Measurements from ENCODE around the gene PBX1.

The PBX1 gene

DNA sequence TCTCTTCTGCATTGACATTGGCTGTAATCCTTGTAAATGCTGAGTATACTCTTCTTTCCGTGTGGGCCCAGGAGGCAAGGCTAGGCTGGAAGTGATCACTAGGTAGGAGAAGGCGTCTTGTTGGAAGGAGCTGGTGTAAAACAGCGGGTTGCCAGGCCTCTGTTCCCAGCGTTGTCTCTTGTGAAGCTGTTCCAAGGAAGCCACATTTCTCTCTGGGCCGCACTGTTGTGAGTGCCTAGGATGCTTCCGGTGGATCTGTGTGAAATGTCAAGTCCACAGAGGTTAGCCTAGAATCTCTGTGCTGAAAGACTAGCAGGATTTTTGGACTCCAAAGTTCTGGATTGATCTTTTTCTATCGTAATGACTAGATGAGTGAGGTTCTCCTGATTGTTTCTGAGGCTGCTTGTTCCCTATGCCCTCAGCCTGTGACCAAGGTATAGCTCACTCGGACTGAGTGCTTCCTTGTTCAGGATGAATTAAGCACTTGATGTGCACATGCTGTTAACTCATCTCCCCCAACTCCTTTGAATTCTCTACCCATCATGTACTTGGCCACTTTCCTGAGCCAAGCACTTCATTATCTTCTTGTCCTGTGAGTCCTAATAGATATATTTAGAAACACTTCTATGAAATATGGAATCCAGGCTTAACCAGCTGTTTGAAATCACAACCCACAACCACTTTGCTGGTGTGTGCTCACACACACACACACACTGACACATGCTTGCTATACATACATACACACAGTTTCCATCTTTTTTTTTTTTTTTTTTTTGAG, 63.3 kb downstream of the PBX1 start:
- DNase-seq = no peak

DNA sequence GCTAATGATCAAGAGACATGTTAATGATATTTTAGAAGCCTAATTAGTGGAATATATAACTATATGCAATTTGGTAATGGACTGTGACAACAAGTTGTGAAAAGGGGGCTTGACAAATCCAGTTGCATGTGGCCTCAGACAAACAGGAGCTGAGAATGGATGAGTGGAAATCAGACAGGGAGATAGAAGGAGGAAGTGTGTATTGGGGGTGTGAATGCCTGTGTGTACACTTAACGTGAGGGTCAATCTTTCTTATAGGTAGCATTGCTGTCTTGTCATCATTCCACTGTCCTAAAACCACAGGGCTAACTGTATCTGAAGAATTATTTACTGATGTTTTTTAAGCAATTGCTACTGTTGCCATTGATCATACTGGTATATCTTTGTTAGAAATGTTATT, 64.8 kb downstream of the PBX1 start:
- DNase-seq = no peak

DNA sequence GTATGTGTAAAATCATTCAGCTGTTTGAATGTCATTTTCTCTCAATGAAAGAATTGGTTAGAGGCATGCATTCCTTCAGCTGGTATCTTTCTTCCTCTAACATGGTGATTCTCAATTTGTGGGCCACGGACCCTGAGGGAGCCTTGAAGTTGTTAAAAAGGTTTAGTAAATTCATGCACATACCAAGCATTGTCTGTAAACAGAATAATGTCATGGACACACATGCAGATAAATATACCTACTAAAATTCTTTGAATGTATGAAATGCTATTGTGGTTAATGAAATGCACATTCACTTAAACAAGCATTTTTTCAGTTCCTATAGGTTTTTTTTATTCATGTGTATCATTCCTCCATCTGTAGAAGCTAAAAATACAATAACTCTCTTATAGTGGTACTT, 65.4 kb downstream of the PBX1 start:
- DNase-seq = no peak

DNA sequence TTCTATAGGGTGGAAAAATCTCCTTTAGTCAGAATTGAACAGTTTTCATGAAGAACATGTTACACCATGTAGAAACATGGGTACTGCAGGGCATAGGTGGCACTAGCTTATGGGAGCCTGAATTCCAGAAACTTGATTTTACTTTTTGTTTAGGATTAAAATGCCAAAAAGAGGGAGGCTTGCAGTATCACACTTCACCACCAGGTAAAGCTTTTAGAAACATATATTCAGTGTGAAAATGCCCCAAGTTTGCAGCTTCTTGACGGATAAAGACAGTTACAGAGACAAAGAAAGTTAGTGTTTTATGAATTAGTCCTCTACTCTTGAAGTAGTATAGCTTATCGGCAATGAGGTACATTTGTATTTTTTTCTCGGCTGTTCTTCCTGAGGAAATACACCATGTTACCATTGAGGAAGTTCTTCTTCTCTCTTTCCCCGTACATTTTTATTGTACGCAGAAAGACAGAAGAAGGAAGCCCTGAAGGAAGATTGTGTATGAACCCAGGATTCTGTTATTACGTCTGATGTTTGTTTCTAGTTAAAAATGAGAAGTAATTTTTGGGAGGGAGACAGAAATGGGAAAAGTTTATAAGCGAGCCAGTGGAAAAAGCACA, 66.1 kb downstream of the PBX1 start:
- no peak for DNase-seq

DNA sequence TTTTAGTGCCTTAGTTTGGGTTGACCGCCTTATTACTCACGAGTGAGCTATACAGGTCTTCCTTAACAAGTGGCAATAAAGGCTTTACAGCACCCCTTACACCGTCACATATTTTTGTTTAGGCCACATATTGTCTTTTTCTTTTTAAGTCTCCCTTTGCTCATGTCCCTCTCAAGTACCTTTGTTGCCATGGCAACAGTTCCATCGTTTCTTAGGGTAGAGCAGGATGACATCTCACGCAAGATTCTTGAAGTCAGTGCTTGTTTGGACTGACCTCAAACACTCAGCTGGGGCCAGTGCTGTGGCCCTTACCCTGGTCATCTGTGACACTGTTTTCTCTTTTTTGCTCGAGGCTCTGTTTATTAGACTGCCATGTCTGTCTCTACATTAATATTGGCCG, 69.8 kb downstream of the PBX1 start:
- no peak for DNase-seq

DNA sequence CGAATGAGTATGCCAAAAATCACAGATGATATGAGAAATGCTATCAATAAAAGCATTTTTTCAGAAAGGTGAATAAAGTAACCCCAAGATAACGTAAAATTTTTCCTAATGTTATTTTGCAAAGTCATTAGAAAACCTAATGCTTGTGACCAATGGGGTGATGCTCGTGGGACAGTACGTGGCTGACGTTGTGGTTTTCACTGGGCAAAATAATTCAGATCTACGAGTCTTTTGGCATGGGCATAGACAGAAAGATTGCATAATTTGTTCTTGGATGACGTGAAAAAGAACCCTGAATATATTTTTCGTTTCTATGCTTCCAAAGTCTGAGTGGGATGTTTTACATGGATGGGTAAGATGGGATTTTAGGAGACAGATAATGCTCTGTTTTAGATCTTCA, 71.0 kb downstream of the PBX1 start:
- no peak for DNase-seq

DNA sequence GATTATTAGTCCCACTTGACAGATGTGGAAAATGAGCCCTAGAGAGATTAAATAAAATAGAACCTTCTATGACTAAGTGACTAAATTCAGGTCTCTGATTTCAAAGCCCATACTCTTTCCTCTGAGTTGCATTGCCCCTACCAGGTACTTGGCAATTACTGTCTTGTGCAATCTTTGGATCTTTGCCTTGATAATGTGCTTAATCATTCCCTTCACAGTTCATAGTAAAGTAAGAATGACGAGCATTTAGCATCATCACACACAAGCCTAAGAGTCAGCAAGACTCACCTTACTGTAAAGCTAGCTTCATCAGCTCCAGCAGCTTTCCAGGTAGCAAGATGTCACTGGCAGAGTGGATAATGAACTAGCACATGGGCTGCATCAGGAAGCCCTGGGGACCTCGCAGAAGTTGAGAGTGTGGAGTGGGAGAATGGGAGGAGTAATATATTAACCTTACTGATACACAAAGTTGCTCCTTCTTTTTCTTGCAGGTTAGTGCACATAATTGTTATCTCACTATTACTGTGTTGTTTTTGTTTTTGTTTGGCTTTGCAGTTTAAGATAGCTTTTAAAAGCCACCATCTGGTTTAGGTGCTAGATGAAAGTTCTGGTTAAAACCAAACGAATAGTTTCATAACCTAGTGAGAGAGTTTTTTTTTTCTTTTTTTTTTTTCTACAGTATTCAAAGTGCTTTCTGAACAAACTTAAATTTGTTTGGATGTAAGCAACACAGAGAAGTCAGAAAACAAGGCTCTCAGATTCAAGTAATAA, 71.8 kb downstream of the PBX1 start:
- DNase-seq = no peak

DNA sequence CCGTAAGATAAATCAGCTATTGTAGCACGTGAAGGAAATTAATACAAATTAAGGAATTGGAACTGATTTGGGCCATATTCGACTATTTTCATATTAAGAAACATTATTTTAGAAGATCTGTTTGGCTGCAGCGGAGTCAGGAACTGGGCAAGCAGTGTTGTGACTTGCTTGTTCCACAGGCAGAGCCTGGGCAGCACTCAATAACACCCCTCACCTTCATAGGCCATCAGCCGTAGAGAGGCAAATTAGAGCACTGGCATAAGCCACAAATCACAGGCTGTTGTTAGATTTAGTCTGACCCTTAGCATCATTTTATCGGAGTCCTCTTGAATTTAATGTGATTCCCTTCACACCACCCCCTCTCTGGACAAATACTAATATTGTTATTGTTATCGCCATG, 72.8 kb downstream of the PBX1 start:
- no peak for DNase-seq

DNA sequence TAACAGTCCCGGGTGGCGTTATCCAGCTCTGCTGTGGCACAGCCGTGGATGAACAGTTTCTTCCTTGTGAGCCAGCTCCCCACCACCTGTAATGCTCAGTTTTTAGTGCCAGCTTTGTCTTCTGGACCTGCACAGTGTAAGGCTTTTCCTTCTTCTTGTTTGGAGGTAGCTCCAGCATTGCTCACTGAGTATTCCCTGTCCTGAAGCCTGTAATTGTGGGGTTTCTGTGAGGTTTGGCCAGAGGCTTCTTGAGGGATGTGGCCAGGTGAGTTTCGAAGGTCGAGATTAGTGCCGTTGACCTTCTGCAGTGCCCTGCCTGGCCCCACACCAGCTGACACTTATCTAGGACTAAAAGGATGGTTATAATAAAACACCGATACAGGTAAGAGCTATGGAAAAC, 75.0 kb downstream of the PBX1 start:
- no peak for DNase-seq

DNA sequence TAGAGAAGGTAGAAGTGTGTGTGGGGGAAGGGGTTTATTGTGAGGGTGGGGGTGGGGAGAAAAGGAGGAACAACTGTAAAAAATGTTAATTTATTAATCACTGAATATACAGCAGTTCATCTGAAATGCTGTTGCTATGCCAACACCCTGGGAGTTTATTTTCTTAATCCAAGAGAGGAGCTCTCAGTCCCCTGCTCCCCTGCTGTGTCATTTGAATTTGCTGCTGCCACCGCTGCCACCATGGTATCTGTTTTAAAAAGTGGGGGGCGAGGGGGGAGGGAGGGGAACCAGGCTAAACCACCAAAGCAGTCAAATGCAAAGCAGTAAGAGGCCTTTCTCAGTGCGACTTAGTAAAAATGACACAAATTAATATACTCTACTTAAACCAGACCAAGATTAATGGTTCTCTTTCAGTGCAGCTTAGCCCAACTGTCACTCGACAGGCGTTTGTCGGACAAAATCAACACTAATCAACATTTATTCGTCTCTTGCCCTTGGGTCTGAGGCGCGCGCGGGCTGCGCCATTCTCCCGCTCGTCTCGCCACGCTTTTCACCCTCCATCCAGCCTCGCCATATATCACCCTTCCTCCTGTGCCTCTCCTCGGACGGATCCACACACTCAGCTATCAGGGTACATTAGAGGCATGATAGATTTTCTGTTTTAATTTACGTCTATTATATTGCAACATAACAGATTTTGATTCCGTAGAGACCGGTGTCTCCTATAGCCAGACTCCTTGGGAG, 76.2 kb downstream of the PBX1 start:
- DNase-seq = no peak

DNA sequence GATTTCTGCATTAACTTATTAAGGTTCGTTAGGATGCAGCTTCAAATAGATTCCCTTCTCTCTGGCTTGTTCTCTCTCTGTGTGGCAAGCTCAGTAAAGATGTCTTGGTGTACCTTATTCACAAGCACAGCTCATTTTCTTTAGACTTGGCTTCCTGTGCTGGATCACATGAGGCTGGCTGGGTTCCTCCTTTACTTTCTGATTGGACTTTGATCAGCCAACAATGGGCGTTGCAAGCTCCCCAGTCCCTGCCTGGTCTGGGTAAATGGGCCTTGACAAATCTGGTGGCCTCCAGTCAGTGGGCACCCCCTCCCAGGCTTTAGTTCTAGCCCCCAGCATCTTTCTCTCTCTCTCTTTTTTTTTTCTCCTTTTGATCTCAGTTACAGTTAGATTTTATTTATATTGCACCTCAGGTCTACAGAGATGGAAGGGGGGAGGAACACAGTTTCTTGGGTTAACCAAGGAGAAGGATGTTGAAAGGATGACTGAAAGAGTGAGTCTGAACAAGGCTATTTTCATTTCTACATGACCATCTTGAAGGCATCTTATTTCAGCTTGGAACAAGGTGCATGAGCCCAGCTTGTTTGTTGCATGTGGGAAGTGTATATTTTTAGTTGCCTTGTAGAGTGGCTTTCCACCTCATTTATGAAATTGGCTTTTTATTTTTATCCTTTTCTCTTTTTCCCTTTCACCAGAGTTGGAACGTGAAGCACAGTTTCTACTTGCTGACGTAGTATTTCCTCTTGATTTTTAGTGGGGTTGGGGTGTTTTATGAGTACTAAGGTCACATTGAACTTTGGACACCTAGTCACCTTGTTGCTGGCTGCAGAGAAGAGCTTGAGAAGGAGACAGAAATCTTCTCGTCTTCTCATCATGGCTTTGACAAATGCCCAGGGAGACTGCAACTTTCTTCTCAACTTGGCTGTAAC, 77.1 kb downstream of the PBX1 start:
- no peak for DNase-seq

DNA sequence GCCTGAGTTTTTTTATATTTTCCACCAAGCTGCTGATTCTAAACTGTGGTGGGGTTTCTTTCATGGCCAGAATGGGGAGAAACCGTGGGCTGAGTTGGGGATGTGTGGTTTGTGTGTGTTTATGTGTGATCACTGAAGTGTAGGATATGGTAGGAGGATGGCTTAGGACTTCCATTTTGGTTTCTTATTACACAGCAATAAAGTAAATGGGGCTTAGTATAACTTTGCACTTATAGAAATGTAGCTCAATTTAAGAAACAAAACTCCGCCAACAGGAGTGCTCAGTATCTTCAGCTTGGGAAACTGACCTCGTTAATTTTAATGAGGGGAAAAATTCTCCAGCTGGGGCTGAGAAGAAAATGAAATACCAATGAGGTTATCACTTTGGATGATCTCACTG, 77.8 kb downstream of the PBX1 start:
- no peak for DNase-seq

DNA sequence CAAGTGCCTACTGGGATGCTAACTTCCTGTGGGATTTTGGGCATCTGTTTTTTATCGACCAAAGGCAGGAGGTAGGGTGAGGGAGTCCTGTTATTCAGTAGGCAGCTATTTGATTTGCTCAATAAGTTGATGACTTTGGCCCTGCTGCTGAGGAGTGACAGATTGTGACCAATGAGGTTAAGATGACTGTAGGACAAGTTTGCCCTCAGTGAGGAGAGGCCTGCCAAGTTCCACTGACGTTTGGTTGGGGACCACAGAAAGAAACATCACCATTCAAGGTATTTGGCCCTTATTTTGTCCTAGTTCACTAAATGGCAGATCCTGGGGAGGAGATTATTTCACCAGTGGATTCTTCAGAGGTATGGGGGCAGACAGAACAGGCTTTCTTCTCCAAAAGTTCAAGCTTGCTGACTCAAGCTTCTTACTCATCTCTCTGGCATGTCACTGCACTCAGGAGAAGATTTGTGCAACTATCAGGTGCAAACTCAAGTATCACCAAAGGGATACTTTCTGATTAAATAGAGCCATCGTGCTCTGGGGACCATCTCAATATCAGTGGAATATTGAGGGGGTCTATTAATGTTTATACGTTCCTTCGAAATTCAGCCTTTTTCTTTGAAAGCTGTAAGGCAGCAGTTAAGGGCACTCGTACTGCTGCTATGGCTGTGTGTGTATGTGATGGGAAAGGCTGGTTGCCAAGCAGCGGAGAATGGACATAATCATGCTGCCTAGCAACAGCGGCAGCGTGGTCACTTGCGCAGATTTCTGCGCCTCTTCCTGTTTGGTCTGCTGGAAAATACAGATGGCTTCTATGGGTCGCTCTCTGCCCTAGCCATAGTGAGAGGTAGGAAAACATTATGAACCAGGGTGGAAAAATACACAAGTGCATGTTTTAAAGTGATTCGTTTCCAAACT, 78.7 kb downstream of the PBX1 start:
- peak; percentile 69 for DNase-seq

DNA sequence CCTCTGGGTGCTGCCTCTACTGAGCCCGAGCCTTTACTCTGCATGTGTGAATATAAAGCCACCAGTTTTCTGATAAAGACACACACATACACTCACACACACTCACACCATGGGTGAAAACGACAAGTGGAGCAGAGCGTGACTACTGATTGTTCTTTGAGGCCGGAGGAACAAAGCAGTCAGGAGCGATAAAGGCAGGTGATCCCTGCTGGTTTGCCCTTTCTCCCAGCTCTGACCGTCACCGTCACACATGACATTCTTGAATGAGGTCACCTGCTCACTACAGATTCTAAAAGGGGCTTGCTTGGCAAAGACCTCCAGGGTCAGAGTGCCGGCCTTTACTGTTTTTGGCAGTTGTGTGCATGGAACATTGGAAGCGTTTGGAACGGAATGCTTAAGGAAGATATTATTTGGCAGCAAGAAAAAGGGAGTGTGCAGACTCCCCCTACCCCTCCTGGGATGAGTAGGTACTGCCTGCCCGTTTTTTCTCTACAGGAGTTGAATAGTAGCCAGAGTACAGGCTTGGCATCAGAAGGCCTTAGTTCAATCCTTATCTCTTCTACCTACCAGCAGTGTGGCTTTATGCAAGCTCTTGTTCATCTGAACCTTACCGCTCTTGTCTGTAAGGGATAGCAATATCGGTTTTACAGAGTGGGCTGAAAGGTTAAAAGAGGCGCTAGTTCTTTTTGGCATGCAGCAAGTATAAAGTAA, 79.7 kb downstream of the PBX1 start:
- DNase-seq = peak; percentile 34

DNA sequence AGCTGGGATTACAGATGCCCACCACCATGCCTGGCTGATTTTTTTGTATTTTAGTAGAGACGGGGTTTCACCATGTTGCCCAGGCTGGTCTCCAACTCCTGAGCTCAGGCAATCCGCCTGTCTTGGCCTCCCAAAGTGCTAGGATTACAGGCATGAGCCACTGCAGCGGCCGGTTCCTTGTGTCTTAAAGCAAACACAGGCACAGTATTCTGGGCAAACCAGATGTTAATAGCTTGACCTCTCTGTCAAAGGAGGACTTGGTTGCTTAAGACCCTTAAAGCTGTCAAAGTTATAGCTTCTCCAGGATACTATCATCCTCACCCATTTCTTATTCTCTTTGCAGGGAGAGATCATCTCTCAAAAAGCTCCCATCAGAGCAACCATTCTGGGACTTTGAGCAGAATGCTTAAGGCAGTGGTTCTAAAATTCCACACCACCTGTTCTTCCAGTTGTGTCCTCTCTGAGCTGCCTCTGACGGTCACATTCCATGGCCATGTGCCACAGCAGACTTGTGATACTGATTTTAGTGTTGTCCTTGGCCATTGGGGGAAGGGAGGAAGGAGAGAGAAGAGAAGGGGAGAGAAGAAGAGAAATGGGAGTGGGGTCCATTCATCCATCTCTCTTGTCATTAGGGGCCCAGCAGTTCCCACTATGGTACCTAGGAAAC, 81.8 kb downstream of the PBX1 start:
- no peak for DNase-seq

DNA sequence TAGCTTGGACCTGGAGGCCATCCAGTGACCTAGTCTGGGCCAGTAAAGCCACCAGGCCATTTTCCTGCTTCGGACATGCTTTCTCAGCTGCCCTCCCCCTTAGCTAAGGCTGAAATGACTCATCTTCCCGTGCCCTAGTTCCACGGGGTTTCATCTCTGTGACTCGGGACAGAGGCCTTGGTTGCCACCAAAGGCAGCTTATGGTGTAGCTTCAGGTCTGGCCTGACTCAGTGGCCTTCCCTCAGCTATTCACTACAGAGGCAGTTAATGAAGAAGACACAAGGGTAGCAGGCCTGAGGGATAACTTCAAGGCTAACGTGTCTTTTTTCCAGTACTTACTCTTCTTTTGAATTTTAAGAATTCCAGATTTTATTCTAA, 82.4 kb downstream of the PBX1 start:
- no peak for DNase-seq

DNA sequence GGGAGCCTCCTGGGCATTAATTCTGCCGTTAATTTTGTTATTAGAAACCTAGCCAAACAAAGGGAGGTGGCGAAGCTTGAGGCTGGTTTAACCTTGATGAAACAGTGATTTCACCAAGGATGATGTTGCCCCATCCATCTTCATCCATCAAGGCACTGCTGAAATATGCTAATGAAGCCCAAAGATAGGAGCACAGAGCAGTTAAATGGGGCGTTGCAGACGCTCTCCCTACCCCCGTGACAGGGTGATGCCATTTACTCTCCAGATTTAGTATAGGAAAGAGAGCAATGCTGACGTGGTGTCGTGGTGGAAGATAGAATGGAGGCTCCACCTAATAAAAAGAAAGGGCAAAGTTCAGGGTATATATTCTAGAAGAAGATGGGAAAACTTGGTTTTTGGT, 84.0 kb downstream of the PBX1 start:
- DNase-seq = no peak

DNA sequence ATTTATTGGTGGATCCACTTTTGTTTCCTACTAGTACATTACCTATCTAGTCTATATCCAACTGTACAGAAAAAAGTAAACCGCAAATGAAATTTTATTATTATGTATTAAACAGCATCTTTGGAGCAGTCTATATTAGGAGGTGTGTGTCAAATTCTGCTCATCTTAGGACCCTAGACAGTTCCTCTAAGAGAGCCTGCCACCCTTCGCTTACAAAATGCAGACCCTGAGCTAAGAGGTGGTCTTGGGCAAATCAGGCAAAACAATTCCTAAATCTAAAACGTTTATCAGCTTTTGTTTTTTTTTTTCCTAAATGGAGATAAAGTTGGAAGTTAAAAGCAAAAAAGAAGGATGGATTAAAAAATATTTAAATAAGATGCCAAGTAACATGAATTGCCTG, 85.3 kb downstream of the PBX1 start:
- no peak for DNase-seq

DNA sequence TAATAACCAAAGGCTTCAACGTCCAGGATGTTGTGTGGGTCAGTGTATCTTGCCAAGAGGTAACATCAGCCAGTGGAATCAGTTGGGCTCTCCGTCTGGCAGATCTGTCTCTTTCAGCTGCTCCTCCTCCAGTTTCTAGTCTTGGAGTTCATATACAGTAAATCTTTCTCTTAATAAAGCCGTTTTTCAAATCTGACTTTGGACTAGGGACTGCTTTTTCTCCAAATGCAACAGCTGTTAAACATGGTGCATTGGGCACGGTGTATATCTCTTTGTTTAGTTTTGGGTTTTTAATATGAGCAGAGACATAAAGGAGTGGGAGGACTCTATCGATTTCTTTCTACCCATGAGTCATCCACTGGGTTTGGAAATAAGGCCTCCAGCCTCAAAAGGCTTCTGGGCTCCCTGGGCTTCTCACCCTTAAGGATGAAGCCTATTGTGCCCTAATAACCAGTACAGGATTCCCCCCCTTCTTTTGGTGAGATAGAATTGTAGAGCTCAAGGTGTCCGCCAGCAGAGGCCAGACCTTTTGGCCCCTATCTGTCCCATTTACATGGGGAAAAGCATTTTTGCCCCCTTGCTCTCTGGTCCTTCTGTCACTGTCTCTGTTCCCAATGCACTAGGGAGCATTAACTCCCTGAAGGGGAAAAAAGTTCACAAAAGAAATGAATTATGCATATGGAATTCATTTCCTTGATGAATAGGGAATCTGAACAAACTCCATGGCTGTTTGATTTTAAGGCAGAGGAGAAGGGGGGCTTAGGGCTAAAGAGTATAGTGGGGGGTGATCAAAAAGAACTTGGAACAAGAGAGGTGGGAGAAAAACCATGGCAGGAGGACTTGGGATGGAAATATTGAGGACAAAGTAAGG, 86.0 kb downstream of the PBX1 start:
- no peak for DNase-seq

Measured in NCI-H1417 treated with DMSO at 0.1 percent for 48 hours (cell line).